ENCODE measurements around the gene CNPY1.
"Not testable (repeated sequence)": the region's sequence is repeated elsewhere in the genome, so short reads cannot be mapped to it uniquely, and the experiment has no call there.

Gene CNPY1

DNA sequence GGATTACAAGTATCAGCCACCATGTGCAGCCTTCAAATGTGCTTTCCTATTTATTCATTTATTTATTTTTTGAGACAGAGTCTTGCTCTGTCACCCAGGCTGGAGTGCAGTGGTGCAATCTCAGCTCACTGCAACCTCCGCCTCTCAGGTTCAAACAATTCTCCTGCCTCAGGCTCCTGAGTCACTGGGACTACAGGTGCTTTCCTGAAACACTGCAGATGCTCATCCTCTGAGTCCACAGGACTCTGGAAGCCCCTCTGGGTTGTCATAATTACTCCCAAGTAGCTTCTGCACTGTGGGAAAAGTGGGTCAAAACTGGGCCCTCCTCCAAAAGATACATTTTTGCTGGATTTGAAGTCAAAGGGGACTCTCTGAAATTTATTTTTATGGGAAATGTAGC, at the start of gene CNPY1:
CNPY1 (minus strand) TSS at position 111 of the 400 bp plus-strand sequence. CDS start 630 bp downstream, outside the sequence.
- DNase-seq = not testable (repeated sequence)

DNA sequence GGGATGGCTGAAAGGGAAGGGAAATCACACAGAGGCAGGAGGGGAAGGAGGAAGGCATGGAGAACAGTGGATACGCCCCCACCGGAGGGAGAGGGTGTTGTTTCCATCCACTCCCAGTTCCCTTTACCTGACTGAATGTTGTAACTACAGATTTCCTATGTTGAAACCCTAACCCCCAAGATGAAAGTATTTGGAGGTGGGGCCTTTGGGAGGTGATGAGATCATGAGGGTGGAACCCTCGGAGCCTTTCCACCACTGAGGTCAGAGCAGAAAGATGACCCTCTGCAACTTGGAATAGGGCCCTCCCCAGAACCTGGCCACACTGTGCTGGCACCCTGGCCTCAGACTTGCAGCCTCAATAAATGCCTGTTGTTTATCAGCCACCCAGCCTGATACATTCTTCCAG, 48.6 kb upstream of the CNPY1 start:
- DNase-seq = no peak

DNA sequence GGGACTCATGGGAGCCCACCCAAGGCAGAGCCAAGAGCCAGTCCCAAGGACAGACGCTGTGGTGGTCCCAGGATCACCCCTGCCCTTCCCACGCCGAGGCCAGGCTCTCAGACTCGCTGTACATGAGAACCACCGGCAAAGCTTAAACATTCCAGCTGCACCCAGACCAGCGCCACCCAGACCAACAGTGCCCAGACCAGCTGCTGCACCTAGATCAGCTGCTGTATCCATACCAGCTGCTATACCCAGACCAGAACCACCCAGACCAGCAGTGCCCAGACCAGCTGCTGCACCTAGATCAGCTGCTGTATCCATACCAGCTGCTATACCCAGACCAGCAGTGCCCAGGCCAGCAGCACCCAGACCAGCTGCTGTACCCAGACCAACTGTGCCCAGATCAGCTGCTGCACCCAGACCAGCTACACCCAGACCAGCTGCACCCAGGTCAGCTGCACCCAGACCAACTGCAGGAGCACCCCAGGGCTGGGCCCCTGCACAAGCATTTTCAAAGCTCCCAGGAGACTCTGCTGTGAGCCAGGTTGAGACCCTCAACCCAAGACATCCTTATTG, 47.9 kb upstream of the CNPY1 start:
- DNase-seq = no peak

DNA sequence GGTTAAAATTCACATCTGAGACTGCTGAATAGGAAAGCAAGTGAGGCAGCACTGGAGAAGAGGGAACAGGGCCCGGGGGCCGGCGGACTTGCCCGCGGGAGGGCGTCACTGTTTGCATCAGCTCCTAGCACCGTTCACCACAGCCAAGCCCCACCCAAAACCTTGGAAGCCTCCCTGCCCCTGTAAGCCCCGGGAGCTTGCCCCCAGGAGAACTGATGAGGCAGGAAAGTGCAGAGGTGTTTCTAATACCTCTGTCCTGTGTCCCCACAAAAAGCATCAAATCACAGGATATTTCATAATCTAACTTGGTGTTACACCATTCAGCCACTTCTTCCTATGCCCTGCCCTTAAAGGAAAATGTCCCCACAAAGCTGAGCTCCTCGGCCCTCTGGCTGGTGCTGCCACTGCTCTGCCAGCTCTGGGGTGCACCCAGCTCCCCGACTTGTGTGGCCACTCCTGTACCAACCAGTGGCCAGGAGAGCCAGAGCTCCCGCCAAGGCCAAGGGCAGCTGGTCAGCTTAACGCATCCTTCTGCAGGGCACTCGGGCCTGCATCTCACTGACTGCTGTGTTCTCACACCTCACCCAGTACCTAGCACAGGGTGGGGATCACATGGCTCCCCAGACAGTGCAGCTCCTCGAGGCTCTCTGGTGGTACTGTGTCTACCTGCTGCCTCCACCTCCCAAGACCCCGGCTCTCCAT, 47.3 kb upstream of the CNPY1 start:
- no peak for DNase-seq

DNA sequence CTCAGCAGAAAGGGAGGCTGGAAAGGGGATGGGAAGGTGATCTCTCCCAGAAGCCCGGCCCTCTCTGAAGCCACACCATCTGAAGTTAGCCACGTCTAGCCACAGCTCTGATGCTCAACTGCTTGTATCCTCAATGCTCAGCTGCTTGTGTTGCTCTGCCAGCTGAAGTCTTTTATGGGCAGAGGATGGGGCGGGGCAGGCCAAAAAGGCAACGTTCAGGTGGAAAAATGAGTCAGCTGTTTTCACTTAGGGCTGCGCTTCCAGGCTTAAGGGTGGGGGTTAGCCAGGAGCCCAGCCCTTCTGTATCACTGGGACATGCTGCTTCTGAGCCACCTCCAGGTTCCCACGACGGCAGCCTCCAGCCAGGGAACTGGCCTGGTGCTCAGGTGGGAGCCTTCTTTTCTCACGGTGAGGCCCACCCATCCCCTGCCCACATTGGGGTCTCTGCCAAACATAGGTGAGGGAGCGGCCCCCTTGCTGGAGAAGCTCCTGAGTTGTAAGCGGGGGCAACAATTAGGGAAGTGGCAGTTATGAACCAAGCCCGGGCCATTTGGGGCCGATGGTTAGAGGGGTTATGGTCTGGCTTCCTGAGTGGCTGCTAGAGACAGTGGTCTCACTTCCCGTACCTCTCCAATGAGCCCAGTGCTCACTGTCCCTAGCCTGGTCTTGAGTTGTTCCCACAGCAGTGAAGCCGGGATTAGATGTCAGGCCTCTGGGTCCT, 44.9 kb upstream of the CNPY1 start:
- DNase-seq = no peak

DNA sequence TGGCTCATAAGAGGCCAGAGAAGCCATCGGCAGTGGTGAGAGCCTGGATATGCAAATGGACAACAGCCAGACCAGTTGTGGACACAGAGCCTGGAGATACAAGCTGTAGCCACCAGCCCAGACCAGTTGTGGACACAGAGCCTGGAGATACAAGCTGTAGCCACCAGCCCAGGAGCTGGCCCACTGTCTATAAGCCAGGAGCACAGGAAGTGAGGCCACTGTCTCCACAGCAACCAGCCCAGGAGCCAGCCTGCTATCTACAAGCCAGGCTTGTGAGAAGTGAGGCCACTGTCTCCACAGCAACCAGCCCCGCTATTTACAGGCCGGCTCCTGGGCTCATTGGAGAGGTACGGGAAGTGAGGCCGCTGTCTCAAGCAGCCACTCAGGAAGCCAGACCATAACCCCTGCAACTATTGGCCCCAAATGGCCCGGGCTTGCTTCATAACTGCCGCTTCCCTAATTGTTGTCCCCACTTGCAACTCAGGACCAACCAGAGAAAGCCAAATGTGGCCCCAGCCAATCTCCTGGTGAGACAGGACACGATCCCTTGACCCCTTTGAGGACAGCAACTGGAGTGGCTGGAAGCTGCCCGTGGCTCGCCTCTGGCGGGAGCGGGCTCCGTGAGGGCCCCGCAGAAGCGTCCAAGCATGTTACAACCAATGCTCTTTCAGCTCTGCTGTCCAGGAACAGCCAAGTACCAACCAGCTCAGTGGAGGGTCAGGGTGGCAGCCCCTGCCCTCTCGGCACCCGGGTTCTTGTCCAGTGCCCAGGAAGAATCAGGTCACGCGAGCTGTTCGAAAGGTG, 44.1 kb upstream of the CNPY1 start:
- no peak for DNase-seq

DNA sequence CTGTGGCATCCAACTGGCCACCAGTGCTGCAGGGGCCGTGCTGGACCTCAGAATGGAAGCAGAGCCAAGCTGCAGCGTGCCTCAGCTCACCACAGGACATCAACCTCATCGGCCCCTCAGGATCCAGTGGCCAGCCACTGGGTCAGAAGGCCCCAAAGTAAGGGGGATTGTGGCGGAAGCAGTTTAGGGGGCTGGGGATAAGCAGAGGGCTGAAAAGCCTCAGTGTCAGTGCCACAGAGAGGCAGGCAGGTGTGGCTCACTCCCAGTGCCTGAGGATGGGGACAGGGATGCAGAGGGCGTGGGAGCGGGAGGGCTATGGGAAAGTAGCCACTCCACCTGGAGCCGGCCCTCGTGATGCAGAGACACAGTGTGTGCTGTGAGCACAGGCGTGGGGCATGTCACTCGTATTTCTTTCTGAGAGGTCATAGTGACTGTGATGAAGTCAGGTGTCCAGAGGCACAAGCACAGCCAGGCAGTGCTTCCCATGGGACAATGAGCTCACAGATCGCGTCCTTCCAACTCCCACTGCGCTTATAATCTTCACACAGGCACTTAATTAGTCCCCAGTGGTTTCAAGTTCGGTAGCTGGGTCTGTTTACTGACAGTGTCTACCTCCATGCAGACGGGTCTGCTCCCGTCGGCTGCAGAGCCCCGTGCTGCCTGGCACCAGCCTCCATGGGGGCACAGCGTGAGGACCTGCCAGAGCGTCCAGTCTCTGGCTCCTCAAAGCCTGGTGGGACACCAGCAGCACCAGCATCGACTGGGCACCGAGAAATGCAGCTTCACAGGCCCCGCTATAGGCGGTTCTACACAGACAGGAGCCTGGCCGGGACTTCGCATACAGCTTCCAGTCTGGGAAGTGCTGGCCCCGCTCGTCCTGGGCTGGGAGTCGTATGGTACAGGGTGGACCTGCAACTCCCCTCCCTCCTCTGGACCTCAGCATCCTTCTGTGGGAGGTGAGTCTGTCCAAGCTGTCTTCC, 42.9 kb upstream of the CNPY1 start:
- no peak for DNase-seq

DNA sequence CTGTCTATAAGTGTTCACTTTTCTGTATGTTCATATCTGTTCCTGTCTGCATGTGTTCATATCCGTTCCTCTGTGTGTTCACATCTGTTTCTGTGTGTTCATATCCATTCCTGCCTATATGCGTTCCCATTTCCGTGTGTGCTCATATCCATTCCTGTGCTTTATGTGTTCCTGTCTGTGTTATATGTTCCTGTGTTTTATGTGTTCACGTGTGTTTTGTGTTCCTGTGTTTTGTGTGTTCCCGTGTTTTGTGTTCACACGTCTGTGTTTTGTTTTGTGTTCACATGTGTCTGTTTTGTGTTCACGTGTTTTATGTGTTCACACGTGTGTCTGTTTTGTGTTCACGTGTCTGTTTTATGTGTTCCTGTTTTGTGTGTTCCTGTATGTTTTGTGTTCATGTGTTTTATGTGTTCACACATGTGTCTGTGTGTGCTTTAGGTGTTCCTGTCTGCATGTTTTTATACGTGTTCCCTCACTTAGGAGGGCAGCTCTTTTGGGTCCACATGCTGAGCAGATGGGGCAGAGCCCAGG, 42.2 kb upstream of the CNPY1 start:
- no peak for DNase-seq

DNA sequence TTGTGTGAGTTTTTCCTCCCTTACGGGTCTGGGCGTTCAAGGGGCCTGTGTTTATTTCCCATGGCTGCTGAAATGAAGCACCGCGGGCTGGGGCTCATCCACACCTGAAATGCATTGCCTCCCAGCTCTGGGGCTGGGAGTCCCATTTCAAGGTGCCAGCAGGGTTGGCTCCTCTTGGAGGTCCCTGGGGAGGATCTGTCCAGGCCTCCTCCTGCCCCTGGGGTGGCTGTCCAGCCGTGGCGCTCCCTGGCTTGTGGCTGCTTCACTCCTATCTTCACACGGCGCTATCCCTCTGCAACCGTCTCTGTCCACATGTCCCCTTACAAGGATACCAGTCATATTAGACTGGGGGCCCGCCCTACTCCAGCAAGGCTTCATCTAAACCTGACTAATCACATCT, 41.1 kb upstream of the CNPY1 start:
- DNase-seq = no peak

DNA sequence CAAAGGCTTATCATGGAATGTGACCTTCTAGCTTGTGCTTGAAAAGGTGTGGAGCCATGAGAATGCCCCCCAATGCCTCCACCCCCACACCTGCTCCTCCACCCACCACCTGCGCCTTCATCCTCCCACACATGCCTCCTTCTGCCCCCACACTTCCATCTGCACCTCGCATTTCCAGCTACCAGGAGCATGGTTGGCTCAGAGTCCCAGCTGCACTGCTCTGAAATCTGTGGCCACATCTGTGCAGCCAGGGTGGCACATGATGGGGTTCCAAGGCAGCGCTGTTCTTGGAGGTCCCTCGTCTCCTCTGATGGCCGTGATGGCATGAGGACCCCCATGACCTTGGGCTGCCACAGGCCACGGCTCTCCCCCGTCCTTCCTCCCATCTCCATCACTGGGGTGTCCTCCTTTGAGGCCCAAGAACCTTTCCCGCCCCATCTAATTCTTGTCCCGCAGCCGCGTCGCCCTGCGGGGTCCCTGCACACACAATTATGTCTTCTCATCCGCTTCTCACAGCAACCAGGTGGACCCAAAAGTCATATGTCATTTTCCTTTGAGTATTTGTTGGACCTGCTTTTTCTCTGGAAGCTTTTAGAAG, 40.6 kb upstream of the CNPY1 start:
- DNase-seq = no peak

DNA sequence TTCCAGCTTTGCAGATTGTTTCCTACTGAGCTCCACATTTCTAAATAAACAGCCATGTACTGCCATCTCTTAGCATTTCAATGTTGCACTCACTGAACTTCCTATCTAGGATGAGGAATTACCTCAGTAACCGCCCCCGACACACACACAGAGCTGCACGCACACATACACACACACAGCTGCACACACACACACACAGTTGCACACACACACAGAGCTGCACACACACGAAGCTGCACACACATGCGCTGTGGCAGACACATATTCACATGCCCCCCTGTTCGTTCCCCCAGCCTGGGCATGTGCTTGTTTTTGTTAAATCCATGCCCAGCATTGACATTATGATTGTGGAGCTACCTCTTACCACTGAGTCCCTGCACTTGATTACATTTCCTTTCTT, 39.6 kb upstream of the CNPY1 start:
- DNase-seq = no peak

DNA sequence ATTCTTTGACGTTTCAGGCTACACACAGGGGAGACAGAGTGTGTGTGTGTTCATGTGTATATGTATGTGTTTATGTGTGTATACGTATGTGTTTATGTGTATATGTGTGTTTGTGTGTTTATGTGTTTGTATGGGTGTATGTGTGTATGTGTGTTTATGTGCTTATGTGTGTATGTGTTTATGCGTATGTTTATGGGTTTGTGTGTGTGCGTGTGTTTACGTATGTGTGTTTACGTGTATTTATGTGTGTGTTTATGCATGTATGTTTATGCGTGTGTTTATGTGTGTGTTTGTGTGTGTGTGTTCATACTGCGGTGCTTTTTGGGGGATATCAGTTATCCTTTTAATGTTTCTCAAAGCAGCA, 39.2 kb upstream of the CNPY1 start:
- DNase-seq = no peak

DNA sequence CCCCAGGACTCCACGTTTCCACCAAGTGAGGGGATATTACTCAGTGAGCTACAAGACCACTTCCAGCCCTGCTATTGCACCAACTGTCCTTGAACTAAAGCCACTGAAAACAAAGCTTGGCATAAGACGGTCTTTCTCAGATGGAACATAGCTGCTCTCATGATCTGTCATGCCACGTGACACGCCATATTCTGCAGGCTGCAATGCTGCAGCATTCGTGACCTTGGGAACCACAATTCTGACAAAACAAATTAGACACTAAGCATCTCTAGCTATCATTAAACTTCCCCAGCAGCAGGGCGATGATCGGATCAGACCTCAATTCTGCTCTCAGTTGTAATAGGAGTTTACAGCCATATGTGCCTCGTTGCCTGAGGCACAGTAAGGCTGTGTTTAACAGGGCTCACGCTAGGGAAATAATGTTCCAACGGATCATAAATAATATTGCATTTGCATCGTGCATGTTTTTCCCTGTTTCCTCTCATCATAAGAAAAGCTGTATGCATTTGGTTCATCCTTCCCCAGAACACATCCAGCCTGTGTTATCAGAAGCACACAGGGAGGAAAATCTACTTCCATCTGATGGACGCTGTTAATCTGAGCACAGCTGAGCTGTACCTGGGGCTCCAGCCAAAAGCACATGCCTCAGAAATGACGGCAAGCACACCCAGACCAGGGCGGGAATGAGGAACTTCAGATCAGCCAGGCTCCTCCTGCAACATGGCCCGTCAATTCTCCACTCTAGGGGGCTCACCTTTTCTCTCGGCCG, 38.6 kb upstream of the CNPY1 start:
- no peak for DNase-seq

DNA sequence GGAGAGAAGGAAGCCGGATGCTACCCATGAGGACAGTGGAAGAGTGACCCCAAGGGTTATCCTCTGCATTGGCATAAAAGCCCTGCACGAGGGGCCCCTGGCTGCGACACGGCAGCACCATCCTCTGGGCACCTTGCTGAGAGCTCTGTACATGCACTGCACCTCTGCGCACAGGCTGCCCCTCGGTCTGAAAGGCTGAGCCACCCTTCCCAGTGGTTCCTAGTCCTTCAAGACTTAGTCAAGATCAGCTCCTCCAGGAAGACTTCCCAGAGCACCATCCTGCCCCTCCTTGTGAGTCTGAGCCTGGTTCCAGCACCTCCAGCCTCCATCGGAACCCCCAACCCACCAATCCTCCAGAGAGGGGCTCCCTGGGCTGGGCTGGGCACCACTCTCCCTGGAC, 37.9 kb upstream of the CNPY1 start:
- no peak for DNase-seq

DNA sequence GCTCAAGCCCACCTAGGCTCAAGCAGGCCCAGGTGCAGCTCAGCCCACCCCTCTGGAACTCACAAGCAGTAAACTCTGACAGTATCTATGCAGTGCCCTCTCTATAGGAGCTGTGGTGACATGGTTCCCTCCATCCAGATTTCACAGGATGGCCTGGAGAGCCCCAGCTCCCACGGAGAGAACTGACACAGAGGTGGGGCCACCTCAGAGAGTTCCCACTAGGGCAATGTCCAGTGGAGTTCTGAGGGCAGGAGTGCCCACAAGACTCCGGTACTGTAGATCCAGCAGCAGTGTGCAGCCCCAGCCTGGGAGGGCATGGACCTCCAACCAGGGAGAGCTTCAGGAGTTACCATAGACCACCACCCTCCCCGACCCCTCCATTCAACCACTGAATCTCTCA, 37.3 kb upstream of the CNPY1 start:
- DNase-seq = no peak

DNA sequence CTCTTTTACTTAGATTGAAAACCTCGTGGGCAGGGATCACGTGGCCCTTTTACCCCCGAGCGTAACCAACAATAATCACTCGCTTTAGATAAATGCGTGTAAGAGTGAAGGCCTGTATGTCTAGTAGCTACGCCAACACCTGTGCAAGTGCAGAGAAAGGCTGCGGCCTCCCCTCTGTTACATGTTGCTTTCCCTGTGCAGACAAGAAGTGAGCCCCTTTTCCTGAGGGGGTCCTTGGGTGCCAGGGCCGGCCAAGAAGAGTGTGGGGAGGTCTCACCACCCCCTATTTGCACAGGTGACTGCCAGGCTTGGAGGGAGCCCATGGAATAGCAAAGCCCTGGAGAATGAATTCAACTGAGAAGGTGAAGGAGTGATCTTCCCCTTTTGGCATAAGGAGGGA, 35.6 kb upstream of the CNPY1 start:
- DNase-seq = no peak

DNA sequence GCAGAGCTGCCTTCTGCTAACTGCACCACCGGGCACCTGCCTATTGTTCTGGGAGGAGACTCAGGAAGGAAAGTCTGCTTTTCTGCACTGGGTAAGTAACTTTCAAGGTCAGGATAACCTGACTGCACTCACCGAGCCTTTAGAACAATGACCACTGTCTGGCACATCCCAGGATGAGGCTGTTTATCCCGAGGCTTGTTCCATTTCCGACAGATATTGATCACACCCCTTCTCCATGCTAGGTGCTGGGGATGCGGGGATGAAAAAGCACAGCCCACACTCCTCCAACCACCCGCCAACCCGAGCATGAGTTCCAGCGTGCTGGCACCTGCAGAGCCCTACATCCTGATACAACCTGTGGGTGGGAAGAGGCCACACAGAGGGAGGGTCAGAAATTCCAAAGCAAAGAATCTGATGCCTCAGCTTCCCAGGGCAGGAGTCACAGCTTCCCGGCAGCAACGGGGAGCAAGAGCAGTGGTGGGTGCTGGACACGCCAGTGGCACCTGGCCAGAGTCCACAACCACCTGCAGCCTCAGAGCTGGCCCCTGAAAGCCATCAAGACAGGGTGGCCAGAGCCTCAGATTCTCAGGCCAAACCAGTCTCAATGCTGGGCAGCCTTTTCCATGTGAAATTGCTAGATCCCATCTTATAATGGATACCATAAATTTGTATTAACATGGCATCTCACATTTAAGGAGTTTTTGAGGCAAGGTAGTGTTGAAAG, 34.9 kb upstream of the CNPY1 start:
- no peak for DNase-seq

DNA sequence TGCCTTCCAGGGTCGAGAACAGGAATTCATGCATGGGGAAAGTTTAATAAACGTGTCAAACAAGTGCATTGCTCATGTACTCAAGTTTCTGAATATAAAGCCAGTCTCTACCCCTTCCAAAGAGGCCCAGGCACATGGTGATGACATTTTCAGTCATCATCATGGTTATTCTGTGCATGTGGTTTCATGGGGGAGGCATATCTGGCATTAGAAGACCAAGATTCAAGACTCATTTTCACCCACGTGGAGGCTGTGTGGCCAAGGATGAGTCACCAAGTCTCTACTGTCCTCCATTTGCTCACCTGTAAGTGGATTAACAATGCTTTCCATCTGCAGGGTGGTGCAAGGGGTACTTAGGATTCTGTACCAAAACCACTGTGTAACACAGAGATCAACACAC, 34.0 kb upstream of the CNPY1 start:
- no peak for DNase-seq

DNA sequence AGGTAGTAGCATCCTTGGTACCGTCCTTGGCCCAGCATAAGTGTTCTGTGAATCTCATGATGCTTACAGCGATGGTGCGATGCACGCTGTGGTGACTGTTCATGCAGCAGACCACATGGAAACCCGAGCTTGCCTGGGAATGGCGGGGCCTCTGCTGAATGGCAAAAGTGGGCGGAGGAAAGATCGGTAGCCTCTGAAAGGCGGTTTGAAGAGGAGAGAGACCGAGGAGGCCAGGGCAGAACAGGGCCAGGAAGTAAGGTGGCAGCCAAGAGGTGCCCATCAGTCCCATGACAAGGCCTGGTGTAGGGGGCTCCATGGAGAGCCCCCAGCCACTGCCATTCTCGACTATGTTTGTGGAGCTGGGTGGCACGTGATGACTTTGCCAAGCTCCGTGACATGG, 33.2 kb upstream of the CNPY1 start:
- DNase-seq = no peak

DNA sequence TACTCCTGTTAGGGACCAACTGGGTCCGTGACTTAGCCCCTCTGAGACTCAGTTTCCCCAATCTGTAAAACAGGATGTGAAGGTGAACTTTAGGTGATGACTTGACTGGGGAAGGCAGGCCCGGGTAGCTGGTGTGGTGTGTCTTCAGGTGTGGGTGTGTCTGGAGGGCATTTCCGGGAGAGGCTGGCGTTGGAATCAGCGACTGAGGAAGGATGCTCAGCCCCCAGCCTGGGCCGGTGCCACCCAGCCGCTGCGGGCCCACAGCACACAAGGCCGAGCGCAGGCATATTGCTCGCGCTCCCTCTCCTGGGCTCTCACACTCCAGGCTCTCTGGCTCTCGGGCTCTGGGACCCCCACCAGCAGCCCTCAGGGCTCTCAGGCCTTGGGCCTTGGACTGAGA, 31.7 kb upstream of the CNPY1 start:
- no peak for DNase-seq

Measured in activated naive CD4-positive, alpha-beta T cell treated with anti-CD3 and anti-CD28 coated beads, Interleukin-2, amount 50 U/mL, for 16 hours (primary cell).